GM12865 (cell line): Measurements from ENCODE around the gene TACR1.

Source experiments
- DNase-seq: peaks from one replicate; pipeline ENCODE4 v3.0.0; 2010; ENCODE audit warnings: low read depth
- H3K4me3 ChIP-seq: 2 replicates; pipeline ENCODE4 v1.5.1; 2011; ENCODE audit warnings: mild to moderate bottlenecking, low read depth, low read length, control low read depth
- CTCF ChIP-seq: IDR thresholded peaks from 2 replicates; pipeline ENCODE4 v1.5.1; 2011; ENCODE audit warnings: low read length, control low read depth, low read depth, inconsistent platforms; ENCODE audit not compliant: insufficient read depth; ENCODE audit errors: missing control alignments

Gene TACR1

GRCh38 chr2:75012080-75012479 lies 187.2 kb downstream of the TACR1 start:
- no peak for TF ChIP-seq CTCF
- DNase-seq = no peak
- no peak overlapping the region for H3K4me3 ChIP-seq

GRCh38 chr2:75010571-75010970 lies 188.7 kb downstream of the TACR1 start:
- TF ChIP-seq CTCF = no peak
- DNase-seq = no peak
- no peak overlapping the region for H3K4me3 ChIP-seq

GRCh38 chr2:75007819-75008218 lies 191.5 kb downstream of the TACR1 start:
- no peak for TF ChIP-seq CTCF
- no peak for DNase-seq
- no peak overlapping the region for H3K4me3 ChIP-seq

GRCh38 chr2:75007061-75007460 lies 192.3 kb downstream of the TACR1 start:
- no peak overlapping the region for H3K4me3 ChIP-seq
- DNase-seq = no peak
- TF ChIP-seq CTCF = no peak

- H3K4me3 ChIP-seq = no peak overlapping the region
- TF ChIP-seq CTCF = no peak
- DNase-seq = no peak
These were observed 193.3 kb downstream of the TACR1 start for GRCh38 chr2:75006041-75006440.

GRCh38 chr2:75003773-75004172 lies 195.5 kb downstream of the TACR1 start:
- TF ChIP-seq CTCF = no peak
- no peak for DNase-seq
- H3K4me3 ChIP-seq = no peak overlapping the region

- no peak for TF ChIP-seq CTCF
- no peak overlapping the region for H3K4me3 ChIP-seq
- DNase-seq = no peak
These were observed 196.0 kb downstream of the TACR1 start for GRCh38 chr2:75003276-75003675.
